Tibial nerve (tissue), 4 donors: ENCODE data around the gene NBPF1.
"Not testable (repeated sequence)": the region's sequence is repeated elsewhere in the genome, so short reads cannot be mapped to it uniquely, and the experiment has no call there.

Experiments
- CTCF ChIP-seq, 5 experiments: fragments of 200-600 bp in 3 of 5; fragments of 450-650 bp in 2 of 5; sonication (generic) in 3 of 5; IDR thresholded peaks; one replicate each; pipeline ENCODE4 v1.5.1; 2016 to 2019; ENCODE audit warnings: antibody characterized with exemption in 5 of 5, mild to moderate bottlenecking in 3 of 5, moderate library complexity in 2 of 5
- EP300 ChIP-seq, 2 donors: sonication (generic); formaldehyde crosslinking; IDR thresholded peaks; one replicate each; pipeline ENCODE4 v1.6.1; 2017; ENCODE audit warnings: antibody characterized with exemption in 2 of 2, mild to moderate bottlenecking in 1 of 2
- POLR2A ChIP-seq, 2 donors: fragments of 450-650 bp; IDR thresholded peaks; one replicate each; pipeline ENCODE4 v1.6.1; 2017; ENCODE audit warnings: antibody characterized with exemption in 2 of 2, mild to moderate bottlenecking in 2 of 2, moderate library complexity in 2 of 2

DNA sequence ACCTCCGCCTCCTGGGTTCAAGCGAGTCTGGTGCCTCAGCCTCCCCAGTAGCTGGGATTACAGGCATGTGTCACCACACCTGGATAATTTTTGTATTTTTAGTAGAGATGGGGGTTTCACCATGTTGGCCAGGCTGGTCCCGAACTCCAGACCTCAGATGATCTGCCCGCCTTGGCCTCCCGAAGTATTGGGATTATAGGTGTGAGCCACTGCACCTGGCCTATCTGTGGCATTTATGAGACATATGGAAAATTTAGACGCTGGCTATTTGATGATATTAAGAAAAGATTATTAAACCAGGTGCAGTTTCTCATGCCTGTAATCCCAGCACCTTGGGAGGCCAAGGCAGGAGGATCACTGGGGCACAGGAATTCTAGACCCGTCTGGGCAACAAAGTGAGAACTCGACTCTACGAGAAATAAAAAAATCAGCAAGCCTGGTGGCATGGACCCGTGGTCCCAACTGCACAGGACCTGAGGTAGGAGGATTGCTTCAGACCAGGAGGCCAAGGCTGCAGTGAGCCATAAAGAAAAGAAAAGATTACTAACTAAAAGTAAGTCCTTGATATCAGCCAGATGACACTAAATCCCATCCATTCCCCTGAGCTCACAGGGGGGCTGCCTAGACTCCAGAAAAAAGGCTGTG lies 23.3 kb upstream of the NBPF1 start:
- TF ChIP-seq CTCF, EP300, POLR2A (IDR thresholded peaks at IDR 0.05): not testable (repeated sequence)
